HG03060 (cell line): ENCODE data around the gene PAPOLA.
A peak's percentile ranks its signal among the peaks of the same experiment; 100 is the strongest.
"Not testable (repeated sequence)": the region's sequence is repeated elsewhere in the genome, so short reads cannot be mapped to it uniquely, and the experiment has no call there.

ENCODE experiments used
- ATAC-seq: cut with Tn5 transposase; IDR thresholded peaks from one replicate; pipeline ENCODE4 v1.9.1; 2021; ENCODE audit warnings: low read depth, moderate number of reproducible peaks; ENCODE audit not compliant: unreplicated experiment

PAPOLA gene

GRCh38 chr14:96501740-96502620, at the start of gene PAPOLA:
Gene PAPOLA (plus strand): TSS chr14:96502382. CDS start chr14:96502593, 211 bp downstream.
- ATAC-seq: peak; percentile 79

- no peak for ATAC-seq
These were observed 49.5 kb upstream of the PAPOLA start for GRCh38 chr14:96452684-96453083.

DNA sequence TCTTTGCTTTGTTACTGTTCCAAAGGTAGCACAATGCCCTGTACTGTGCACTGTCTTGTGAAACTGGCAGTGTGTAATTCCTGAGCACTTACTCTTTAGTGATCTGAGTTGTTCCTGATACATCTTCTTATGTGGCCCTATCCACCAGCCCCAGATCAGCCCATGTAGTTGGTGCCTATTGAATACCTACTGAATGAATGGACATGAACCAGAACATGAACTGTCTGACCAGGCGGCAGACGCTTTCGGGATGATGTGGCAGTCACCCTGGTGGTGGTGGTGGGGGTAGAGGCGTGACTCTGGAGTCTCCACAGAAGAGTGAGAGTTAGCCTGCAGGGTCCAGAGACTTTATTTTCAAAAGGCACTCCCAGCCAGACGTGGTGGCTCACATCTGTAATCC, 46.6 kb upstream of the PAPOLA start:
- ATAC-seq: peak; percentile 47

- ATAC-seq: no peak
These were observed 42.3 kb upstream of the PAPOLA start for GRCh38 chr14:96459851-96460250.

DNA sequence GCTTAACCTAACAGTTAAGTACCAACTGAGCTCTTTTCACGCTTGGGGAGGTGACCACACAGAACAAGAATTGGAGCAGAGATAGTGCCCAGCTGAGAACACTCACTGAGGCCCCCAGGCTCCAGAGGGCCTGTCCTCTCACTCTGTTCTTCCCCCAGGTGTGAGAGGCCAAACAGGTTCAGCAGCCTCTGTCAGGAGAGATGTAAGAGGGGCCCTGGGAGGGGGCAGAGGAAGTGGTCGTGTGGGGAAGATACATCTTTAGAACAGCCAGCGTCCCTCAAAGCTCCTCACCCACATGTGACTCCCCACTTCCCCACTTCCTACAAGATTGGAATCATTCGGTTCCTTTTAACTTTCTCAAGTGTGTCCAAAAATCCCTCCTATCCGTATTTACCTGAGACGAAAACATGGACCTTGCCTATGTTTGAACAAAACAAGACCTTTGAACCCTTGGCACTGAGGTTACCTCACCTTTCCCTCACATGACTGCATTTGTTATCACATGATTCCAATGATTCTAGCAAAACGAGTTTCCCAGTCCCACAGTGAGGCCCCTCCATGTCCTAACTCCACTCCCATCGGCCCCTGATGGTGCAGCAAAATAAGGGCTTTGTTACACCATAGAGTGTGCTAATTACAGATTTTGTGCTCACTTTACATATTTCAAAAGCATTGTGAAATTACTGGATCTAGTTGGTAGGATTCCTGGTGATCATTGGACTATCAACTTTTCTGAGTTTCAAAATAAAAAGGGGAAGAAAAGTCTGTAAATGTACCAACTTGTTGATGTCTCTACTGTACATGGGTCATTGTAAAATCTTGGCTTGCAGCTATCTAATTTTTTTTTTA, 40.0 kb upstream of the PAPOLA start:
- no peak for ATAC-seq

DNA sequence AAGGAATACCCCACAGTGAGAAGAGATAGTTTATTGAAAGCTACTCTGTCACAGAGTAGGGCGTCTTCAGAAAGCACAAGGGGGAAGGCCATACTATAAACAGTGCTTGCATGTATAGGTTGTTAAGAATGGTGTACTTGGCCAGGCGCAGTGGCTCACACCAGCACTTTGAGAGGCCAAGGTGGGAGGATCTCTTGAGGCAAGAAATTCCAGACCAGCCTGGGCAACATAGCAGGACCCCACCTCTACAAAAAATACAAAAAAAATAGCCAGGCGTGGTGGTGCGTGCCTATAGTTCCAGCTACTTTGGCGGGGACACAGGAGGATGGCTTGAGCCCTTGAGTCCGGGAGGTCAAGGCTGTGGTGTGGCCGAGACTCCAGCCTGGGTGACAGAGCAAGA, 38.0 kb upstream of the PAPOLA start:
- no peak for ATAC-seq

DNA sequence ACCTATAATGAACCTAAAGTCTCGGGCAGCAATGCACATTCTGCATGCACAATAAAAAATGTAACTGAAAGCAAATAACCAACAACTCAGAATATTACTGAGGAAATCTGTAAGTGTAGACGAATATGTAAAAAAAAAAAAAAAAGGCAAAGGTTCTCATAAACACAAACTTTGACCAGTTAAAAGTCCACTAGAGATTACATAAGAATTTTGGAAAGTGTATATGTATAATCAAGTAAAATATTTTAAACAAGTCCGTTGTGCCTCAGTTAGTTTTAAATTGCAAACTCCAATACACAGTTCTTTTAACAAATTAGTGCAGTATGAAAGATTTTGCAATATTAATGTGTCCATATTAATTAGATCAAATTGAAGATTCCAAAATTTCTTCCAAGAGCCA, 35.3 kb upstream of the PAPOLA start:
- ATAC-seq: no peak

GRCh38 chr14:96470331-96470730, 31.9 kb upstream of the PAPOLA start:
- ATAC-seq: no peak

- ATAC-seq: not testable (repeated sequence)
These were observed 31.2 kb upstream of the PAPOLA start for GRCh38 chr14:96470967-96471366.

DNA sequence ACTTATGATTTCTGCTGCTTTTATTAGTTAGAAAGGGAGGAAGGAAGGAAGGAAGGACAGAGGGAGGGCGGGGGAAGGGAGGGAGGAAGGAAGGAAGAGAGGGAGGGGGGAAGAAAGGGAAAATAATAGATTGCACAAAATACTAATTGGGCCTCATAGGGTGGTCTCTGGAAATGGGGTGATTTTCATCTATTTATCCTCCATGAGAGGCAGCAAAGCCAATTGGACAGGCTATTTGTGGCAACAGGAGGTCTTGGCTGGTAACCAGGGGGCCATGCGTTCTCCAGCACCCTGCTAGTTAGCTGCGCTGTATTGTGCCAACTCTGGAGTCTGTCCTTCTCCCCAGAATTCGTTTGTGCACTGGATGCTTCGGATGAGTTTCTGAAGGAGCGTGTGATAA, 24.1 kb upstream of the PAPOLA start:
- ATAC-seq: no peak

DNA sequence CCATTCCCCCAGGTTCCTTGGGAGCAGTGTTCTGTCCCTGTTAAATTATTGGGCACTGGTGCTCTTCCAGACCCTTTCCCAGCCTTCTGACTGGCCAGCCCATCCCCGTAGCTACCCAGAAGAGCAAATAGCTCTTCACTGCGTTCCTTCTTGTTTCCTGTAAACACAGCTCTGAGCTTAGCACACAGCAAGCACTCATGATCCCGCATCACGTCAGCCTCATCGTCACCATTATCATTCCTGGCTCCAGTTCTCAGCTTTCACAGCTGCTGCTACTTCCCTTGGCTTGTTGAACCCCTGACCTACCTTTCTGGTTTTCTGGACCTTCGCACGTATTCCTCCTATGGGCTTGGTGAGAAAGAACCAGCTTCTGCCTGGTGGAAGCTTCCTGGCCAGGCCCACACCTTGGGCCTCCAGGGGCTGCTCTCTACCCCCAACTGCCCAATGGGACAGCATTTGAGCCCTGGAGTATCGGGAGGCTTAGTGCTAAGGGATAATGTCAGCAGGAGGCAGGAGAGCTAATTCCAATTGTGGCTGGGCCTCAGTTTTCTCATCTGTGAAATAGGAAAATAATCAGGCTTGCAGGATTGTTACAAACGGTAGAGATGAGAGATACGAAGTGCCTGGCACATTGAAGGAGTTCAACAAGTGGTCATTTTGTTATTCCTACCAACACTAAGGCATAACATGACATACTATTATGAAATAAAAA, 22.6 kb upstream of the PAPOLA start:
- ATAC-seq: no peak

GRCh38 chr14:96481731-96482314, 20.4 kb upstream of the PAPOLA start:
- no peak for ATAC-seq

GRCh38 chr14:96482986-96483385, 19.2 kb upstream of the PAPOLA start:
- ATAC-seq: no peak

DNA sequence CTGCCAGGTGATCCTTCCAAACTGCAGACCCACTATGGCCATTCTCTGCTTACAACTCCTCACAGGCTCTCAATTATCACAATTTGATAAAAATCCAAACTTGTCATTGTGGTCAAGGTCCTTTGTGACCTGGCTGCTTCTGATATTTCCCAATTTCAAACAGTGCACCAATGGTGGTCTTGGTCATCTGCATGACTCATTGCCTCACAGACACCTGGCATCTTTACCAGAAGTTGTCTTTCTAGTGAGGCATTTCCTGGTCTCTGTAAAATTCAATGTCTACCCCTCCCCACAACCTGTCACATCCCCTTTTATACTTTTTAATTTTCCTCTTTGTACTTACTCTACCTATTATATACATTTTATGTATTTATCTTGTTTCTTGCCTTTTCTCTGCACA, 17.8 kb upstream of the PAPOLA start:
- no peak for ATAC-seq

- ATAC-seq: peak; percentile 45
These were observed 15.5 kb upstream of the PAPOLA start for GRCh38 chr14:96486705-96487104.

- no peak for ATAC-seq
These were observed 12.9 kb upstream of the PAPOLA start for GRCh38 chr14:96489327-96489726.

DNA sequence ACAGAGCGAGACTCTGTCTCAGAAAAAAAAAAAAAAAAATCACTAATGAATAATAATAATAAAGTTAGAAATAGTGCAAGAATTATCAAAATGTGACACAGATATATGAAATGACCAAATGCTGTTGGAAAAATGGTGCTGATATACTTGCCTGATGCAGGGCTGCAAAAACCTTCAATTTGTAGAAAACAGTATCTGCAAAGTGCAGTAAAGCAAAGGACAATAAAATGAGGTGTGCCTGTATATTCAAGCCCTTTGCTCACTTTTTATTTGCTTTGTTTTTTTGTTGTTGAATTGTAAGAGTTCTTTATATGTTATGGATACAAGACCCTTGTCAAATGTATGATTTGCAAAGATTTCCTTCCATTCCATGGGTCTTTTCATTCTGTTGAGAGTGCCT, 9.0 kb upstream of the PAPOLA start:
- ATAC-seq: no peak

- no peak for ATAC-seq
These were observed 7.9 kb upstream of the PAPOLA start for GRCh38 chr14:96494331-96494730.

- ATAC-seq: peak; percentile 46
These were observed 5.1 kb upstream of the PAPOLA start for GRCh38 chr14:96497087-96497486.

GRCh38 chr14:96497586-96497985, 4.6 kb upstream of the PAPOLA start:
- ATAC-seq: no peak
